OCI-M2 (cell line): ENCODE data around the gene SOWAHC.
"Not testable (repeated sequence)": the region's sequence is repeated elsewhere in the genome, so short reads cannot be mapped to it uniquely, and the experiment has no call there.

ENCODE experiments used
- DNase-seq: peaks from one replicate; lab custom pipeline; 2025; ENCODE audit not compliant: unreplicated experiment; lab: John Stamatoyannopoulos, UW

The SOWAHC gene

DNA sequence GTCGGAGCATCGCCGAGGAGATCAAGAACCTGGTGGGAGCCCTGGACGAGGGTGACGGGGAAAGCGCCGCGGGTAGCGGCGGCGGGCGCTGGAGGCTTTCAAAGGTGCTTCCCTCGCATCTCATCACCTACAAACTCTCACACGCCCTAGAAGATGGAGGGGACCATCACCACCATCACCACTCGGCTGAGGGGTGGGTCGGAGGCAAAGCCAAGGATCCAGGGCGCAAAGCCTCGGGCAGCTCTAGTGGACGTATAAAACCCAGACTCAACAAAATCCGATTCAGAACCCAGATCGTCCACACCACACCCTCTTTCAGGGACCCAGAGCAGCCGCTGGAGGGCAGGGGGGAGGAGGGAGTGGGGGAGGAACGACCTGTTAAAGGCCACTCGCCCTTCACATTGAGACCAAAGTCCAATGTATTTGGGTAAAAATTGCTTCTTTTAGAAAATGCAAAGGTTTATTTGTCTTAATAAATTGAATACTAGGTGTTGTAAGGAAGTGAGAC lies 1.5 kb downstream of the SOWAHC start:
- no peak for DNase-seq

DNA sequence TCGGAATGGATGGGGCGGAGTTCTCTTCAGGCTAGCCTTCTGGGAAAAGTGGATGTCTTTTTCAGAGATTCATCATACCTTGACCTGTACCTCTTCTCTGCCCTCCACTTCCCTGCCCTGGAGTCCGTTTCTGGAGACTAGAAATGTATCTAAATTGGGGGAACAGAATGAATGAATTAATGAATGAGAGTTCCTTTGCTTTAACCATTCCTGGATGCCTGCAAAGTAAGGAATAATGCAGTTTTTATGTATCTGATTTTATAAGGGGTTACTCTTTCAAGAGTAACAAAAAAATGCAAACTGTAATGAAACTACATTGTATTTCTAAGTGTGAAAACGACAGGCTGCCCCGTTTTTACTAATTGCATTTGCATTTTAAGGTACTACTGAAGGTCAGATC lies 2.0 kb downstream of the SOWAHC start:
- no peak for DNase-seq

DNA sequence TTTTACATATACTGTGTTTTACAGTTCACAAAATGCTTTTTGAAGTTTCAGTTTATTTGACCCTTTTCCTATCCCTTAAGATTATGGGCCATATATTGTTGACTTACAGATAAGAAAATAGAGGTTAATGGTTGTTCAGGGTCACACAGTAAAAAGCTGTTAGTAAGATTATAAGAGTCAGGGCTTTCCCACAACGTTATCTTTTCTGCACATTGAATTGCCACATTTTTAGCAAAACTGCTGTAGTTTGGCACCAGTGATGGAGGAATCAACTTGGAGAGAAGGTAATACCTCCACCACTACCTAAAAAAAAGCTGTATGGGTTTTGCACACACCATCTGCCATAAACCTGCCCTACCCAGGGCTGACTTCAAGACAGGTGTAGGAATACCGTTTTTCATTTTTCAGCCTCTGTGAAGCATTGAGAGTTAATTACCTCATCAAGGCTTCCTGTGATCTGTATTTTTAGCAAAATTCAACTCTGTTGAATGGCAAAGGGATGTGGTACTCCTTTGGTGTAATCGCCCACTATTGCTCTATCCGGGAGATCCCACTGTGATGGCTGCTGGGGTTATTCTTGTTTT lies 5.0 kb downstream of the SOWAHC start:
- no peak for DNase-seq

- no peak for DNase-seq
Measured at GRCh38 chr2:109623297-109623696, 9.1 kb downstream of the SOWAHC start.

DNA sequence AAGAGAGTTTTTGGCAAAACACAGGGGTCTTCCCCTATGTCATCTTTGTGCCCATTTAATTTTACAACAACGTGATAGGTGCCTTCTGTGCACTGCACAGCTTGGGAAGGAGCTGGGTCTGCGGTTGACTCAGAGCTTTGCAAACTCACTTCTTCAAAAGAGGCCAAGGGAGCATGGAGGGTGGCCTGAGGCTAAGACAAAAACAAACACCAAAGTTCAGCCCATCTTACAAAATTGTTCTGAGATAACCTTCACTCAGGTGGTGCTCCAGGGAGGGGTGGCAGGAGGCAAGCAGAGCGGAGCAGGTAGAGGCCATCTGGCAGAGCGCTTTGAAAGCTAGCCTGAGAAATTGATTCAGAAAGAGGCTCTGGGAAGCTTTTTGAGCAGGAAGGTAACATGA lies 9.8 kb downstream of the SOWAHC start:
- no peak for DNase-seq

DNA sequence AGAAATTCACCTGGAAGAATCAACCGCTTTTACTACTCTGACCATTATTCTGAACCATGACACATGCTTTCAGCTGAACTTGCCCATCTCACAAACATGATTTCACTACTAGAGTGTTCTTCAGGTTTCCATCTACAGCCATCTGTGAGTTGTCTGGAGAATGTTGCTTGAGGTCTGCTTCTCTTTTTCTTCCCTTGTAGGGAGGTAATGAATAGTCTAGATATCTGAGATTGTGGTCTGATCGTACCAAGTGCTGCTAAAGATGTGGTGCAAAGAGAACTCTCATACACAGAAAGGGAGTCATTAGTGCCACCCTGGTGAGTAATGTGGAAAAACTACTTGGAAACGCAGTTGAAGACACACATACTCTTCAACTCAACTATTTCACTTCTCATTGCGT lies 10.2 kb downstream of the SOWAHC start:
- no peak for DNase-seq

GRCh38 chr2:109628321-109628720 lies 14.2 kb downstream of the SOWAHC start:
- not testable (repeated sequence) for DNase-seq

- DNase-seq = no peak
Measured at GRCh38 chr2:109629867-109630266, 15.7 kb downstream of the SOWAHC start.

DNA sequence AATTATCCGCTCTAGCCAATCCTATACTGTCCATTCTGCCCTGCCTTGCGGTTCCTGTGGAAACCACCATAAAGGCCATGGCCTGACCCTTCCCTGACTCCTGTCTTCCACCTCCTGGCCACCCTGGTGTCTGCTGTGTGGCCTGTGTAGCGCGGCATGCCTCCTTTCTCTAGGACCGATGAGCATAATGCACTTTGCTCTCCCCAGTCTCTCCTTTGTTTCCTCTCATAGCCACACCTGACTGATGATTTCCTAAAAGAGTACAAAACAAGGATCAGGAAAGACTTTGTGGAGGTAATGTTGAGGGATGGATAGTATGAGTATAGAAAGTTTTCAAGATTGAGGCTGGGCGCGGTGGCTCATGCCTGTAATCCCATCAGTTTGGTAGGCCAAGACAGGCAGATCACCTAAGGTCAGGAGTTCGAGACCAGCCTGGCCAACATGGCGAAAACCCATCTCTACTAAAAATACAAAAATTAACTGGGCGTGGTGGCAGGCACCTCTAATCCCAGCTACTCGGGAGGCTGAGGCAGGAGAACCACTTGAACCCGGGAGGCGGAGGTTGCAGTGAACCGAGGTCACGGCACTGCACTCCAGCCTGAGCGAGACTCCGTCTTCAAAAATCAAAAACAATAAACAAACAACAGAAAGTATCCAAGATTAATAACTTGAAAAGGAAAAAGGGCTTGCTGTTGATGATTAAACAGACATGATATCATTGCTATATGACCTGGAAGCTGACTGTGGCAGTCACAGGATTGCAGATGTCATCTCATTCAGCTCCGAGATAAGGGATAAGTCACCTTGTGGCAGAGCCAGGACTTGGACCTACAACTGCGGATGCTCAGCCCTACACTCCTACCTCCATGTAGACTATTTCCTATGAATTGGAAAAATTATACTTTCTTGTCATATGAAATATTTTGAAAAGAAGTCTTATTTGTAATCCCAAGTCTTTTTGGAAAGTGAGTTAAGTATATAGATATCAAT lies 16.6 kb downstream of the SOWAHC start:
- DNase-seq = no peak

GRCh38 chr2:109631741-109632140 lies 17.6 kb downstream of the SOWAHC start:
- DNase-seq = no peak

DNA sequence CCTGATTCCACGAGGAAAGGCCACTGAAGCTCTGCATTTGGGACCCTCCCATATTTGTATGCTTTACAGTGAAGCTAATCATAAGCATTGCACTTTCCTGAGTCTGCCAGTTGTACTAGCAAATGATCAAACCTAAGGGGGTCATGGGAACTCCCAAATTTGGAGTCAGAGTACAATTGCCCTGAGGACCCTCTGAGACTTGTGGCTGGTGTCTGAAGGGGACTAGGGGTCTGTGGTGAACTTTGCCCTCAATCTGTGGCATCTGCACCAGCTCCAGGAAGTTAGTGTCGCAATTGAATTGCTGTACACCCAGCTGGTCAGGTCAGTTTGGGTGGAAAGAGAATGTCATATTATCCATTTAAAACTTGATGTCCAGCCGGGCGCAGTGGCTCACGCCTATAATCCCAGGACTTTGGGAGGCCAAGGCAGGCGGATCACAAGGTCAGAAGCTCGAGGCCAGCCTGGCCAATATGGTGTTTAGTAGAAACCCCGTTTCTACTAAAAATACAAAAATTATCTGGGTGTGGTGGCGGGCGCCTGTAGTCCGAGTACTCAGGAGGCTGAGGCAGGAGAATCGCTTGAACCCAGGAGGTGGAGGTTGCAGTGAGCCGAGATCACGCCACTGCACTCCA lies 18.1 kb downstream of the SOWAHC start:
- DNase-seq = no peak

- no peak for DNase-seq
Measured at GRCh38 chr2:109633284-109633961, 19.3 kb downstream of the SOWAHC start.

GRCh38 chr2:109635426-109636304 lies 21.5 kb downstream of the SOWAHC start:
- no peak for DNase-seq

- no peak for DNase-seq
Measured at GRCh38 chr2:109636317-109636716, 22.2 kb downstream of the SOWAHC start.

DNA sequence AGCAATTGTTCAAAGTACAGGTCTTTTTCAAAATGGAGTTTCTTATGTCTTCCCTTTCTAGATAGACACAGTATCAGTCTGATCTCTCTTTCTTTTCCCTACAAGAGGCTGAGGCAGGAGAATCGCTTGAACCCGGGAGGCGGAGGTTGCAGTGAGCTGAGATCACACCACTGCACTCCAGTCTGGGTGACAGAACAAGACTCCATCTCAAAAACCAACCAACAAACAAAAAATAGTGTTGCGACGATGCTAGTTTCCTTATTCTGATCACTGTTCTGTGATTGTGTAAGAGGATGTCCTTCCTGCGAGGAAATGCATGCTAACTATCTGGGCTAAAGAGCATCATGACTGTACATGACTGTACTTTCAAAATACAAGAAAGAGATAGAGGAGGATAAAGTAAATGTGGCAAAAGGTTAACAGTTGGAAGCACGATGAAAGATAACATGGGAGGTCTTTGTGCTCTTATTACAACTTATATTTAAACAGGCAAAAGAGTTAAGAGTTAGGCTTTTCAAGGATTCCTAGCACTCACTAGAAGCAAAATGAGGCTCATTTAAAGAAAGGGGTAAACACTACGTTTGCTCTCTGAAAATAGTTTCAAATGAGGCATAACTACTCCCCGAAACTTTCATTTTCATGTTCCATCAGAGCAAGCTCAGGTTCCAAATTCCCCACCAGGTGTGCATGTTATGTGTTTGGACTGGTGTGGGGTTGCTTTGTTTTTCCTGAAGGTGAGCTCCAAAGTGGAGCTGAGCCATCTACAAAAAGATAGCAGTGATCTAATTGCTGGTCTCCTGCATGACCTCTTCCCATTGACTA lies 23.8 kb downstream of the SOWAHC start:
- DNase-seq = no peak

DNA sequence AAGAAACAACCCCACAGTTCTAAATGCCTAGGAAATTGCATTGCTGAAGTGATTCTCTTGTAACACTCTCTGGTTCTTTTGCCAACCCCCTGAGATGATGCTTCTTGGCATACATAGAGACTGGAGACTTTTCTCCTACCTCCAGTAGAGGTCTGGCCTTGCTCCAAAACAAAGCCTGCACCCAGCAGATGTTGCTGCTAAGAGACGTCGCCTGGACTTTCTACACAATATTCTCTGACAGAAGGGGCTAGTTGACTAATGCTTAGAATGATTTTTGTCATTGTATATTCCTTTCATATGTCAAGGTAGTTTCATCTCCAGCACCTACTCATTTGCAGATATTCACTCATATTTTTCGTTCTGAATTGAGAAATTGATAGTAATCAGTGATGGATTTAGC lies 24.6 kb downstream of the SOWAHC start:
- DNase-seq = no peak

GRCh38 chr2:109640000-109640399 lies 25.8 kb downstream of the SOWAHC start:
- not testable (repeated sequence) for DNase-seq

- DNase-seq = no peak
Measured at GRCh38 chr2:109644571-109645275, 30.6 kb downstream of the SOWAHC start.
